Muscle layer of duodenum (tissue), 2 donors: ENCODE data around the gene PPP2R5D.
"Not testable (repeated sequence)": the region's sequence is repeated elsewhere in the genome, so short reads cannot be mapped to it uniquely, and the experiment has no call there.

Experiments
- H3K27ac ChIP-seq: one replicate; pipeline ENCODE4 v1.7.0; 2013; ENCODE audit warnings: mild to moderate bottlenecking, low read length
- H3K27me3 ChIP-seq: one replicate; pipeline ENCODE4 v1.7.0; 2013; ENCODE audit warnings: low read depth, mild to moderate bottlenecking, control low read depth, low read length
- H3K36me3 ChIP-seq, 2 donors: one replicate each; pipeline ENCODE4 v1.7.0; 2013; ENCODE audit warnings: low read length in 2 of 2, control low read depth in 1 of 2, mild to moderate bottlenecking in 1 of 2; ENCODE audit not compliant: insufficient read depth in 2 of 2, control insufficient read depth in 1 of 2
- H3K4me1 ChIP-seq, 2 donors: one replicate each; pipeline ENCODE4 v1.7.0; 2013; ENCODE audit warnings: low read length in 2 of 2, mild to moderate bottlenecking in 2 of 2, control low read depth in 1 of 2, moderate library complexity in 1 of 2; ENCODE audit not compliant: insufficient read depth in 2 of 2, control insufficient read depth in 1 of 2
- H3K4me3 ChIP-seq, 2 donors: one replicate each; pipeline ENCODE4 v1.7.0; 2013; ENCODE audit warnings: low read length in 2 of 2, low read depth in 1 of 2, mild to moderate bottlenecking in 1 of 2
- H3K9me3 ChIP-seq, 2 donors: one replicate each; pipeline ENCODE4 v1.7.0; 2013; ENCODE audit warnings: low read length in 2 of 2, control low read depth in 1 of 2, mild to moderate bottlenecking in 1 of 2; ENCODE audit not compliant: control insufficient read depth in 1 of 2
- donor health status: healthy.

The PPP2R5D gene

GRCh38 chr6:43033496-43034189 lies 49.3 kb downstream of the PPP2R5D start:
- H3K27ac ChIP-seq = no peak overlapping the region
- no peaks in the 10 kb centered on the region for H3K9me3 ChIP-seq
- H3K27me3 ChIP-seq = no peaks in the 10 kb centered on the region
- H3K36me3 ChIP-seq = peaks cover 29 to 62% of the 10 kb centered on the region in 2 donors
- no peak overlapping the region for H3K4me3 ChIP-seq
- no peaks in the 10 kb centered on the region for H3K4me1 ChIP-seq

- Histone ChIP-seq H3K4me3 (no peak overlapping the region), H3K9me3 (no peaks in the 10 kb centered on the region), H3K27ac (no peak overlapping the region), H3K4me1 (no peaks in the 10 kb centered on the region), H3K36me3 (peaks cover 25 to 62% of the 10 kb centered on the region in 2 donors), H3K27me3 (no peaks in the 10 kb centered on the region)
Observed at GRCh38 chr6:43034190-43034525, 49.8 kb downstream of the PPP2R5D start.

GRCh38 chr6:43035495-43036194 lies 51.3 kb downstream of the PPP2R5D start:
- Histone ChIP-seq H3K27me3 (no peaks in the 10 kb centered on the region), H3K27ac (no peak overlapping the region), H3K4me1 (no peaks in the 10 kb centered on the region), H3K9me3 (no peaks in the 10 kb centered on the region), H3K4me3 (no peak overlapping the region), H3K36me3 (peaks cover 23 to 62% of the 10 kb centered on the region in 2 donors)

DNA sequence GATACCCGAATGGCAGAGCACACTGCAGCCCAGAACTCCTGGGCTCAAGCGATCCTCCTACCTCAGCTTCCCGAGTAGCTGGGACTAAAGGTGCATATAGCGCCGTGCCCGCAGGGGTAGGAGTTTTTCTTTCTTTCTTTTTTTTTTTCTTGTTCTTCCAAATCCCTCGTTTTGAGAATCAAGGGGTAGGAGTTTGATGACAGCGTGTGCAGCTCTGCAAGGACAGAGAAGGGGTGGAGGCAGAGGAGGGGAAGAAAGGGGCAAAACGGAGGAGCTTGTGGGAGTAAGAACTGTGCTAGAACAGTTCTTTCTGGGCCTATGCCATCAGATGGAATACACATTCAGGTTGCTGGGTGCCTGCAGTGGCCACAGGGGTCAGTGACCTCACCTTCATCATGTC lies 52.3 kb downstream of the PPP2R5D start:
- Histone ChIP-seq H3K27ac (no peak overlapping the region), H3K9me3 (no peaks in the 10 kb centered on the region), H3K4me1 (no peaks in the 10 kb centered on the region), H3K36me3 (peaks cover 27 to 65% of the 10 kb centered on the region in 2 donors), H3K27me3 (no peaks in the 10 kb centered on the region), H3K4me3 (no peak overlapping the region)

DNA sequence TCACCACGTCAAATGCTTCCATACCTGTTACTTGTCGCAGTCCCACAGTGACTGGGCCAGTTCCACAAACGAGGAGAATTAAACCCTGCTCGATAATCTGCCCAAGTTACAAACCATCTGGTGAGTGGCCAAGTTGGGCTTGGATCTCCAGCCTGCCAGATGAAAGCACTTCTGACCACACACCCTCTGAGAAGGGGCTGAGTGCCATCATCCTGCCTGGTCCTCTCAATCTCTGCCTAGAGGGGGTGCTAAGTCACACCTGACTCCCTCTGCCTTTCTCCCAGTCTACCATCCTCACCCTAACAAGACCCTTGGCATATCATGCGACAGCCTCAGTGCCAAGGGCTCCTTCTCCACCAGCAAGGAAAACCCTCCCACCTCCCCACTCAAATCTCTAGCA lies 52.8 kb downstream of the PPP2R5D start:
- no peak overlapping the region for H3K4me3 ChIP-seq
- no peaks in the 10 kb centered on the region for H3K27me3 ChIP-seq
- no peaks in the 10 kb centered on the region for H3K4me1 ChIP-seq
- peaks cover 27 to 65% of the 10 kb centered on the region in 2 donors for H3K36me3 ChIP-seq
- H3K9me3 ChIP-seq = no peaks in the 10 kb centered on the region
- no peak overlapping the region for H3K27ac ChIP-seq

- H3K4me1 ChIP-seq = no peaks in the 10 kb centered on the region
- no peaks in the 10 kb centered on the region for H3K27me3 ChIP-seq
- H3K9me3 ChIP-seq = no peaks in the 10 kb centered on the region
- H3K27ac ChIP-seq = no peak overlapping the region
- H3K36me3 ChIP-seq = peaks cover 27 to 62% of the 10 kb centered on the region in 2 donors
- no peak overlapping the region for H3K4me3 ChIP-seq
Observed at GRCh38 chr6:43037706-43038105, 53.3 kb downstream of the PPP2R5D start.

DNA sequence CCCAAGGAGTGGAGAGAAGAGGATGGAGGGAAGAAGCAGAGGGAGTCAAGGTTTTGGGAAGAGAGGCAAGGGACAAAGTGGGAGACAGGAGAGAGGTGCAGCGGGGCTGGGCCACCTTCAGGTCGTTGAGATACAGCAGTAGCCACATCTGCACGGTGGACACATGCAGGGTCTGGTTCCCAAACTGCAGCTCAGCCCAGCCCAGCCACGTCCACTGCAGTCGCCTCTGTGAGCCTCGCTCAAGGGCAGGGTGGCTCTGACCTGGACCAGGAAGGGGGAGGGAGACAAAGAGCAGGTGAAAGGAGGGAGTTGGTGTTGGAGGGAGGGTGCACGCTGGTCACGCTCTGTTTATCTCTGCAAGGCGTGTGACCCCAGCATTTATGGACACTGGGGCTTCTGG lies 54.4 kb downstream of the PPP2R5D start:
- no peak overlapping the region for H3K4me3 ChIP-seq
- H3K27me3 ChIP-seq = no peaks in the 10 kb centered on the region
- H3K9me3 ChIP-seq = no peaks in the 10 kb centered on the region
- H3K27ac ChIP-seq = no peak overlapping the region
- H3K36me3 ChIP-seq = peaks cover 31 to 63% of the 10 kb centered on the region in 2 donors
- no peaks in the 10 kb centered on the region for H3K4me1 ChIP-seq

- H3K4me1 ChIP-seq = no peaks in the 10 kb centered on the region
- no peak overlapping the region for H3K27ac ChIP-seq
- no peak overlapping the region for H3K4me3 ChIP-seq
- no peaks in the 10 kb centered on the region for H3K27me3 ChIP-seq
- H3K36me3 ChIP-seq = peaks cover 31 to 64% of the 10 kb centered on the region in 2 donors
- H3K9me3 ChIP-seq = no peaks in the 10 kb centered on the region
Observed at GRCh38 chr6:43040542-43041257, 56.3 kb downstream of the PPP2R5D start.

DNA sequence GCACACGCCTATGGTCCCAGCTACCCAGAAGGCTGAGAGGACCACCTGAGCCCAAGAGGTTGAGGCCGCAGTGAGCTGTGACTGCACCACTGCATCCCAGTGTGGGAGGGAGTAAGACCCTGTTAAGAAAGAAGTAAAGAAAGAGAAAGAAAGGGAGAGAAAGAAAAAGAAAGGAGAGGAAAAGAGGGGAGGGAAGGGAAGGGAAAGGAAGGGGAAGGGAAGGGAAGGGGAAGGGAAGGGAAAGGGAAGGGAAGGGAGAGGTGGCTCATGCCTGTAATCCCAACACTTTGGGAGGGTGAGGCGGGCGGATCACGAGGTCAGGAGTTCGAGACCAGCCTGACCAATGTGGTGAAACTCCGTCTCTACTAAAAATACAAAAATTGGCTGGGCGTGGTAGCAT lies 57.1 kb downstream of the PPP2R5D start:
- not testable (repeated sequence) for H3K27me3 ChIP-seq, H3K9me3 ChIP-seq, H3K4me1 ChIP-seq, H3K27ac ChIP-seq, H3K4me3 ChIP-seq
- peaks cover 39 to 64% of the 10 kb centered on the region in 2 donors for H3K36me3 ChIP-seq

DNA sequence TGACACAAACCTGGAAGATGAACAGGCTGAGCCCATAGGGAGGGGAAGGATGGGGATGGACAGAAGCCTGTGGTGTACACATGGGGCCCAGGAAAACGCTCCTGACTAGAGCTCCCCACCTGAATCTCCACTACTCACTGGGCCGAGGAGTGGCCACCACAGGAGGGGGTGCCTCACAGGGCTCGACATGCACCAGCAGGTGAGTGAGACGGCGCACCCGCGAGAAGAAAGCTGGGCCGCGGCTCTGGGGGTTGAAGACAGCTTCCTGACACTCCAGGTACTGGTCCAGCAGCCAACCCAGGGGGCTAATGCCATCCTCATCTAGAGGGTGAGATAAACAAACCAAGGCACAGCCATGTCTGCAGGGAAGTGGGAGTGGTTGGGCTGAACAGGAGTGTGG lies 58.9 kb downstream of the PPP2R5D start:
- no peak overlapping the region for H3K27ac ChIP-seq
- no peaks in the 10 kb centered on the region for H3K9me3 ChIP-seq
- H3K4me1 ChIP-seq = no peaks in the 10 kb centered on the region
- peaks cover 30 to 69% of the 10 kb centered on the region in 2 donors for H3K36me3 ChIP-seq
- H3K27me3 ChIP-seq = no peaks in the 10 kb centered on the region
- H3K4me3 ChIP-seq = no peak overlapping the region

- H3K27me3 ChIP-seq = no peaks in the 10 kb centered on the region
- no peak overlapping the region for H3K4me3 ChIP-seq
- no peaks in the 10 kb centered on the region for H3K9me3 ChIP-seq
- no peak overlapping the region for H3K27ac ChIP-seq
- H3K36me3 ChIP-seq = peaks cover 39 to 60% of the 10 kb centered on the region in 2 donors
- no peaks in the 10 kb centered on the region for H3K4me1 ChIP-seq
Observed at GRCh38 chr6:43045371-43045930, 61.1 kb downstream of the PPP2R5D start.
